OCI-LY3 (cell line): ENCODE results near the gene GPRC5D.

Source experiments
- H2AFZ ChIP-seq: fragments of 200-600, 300-600 bp; shearing (Covaris generic); 2 replicates; pipeline ENCODE4 v1.6.0; 2014; ENCODE audit warnings: antibody characterized with exemption, low read depth, low read length
- H3K27ac ChIP-seq: fragments of 200-600, 300-600 bp; sonication (generic); 2 replicates; pipeline ENCODE4 v1.5.1; 2014; ENCODE audit warnings: mild to moderate bottlenecking, low read length, moderate library complexity, mixed read lengths
- H3K27me3 ChIP-seq: fragments of 200-600, 300-600 bp; sonication (generic); 2 replicates; pipeline ENCODE4 v1.6.1; 2014; ENCODE audit warnings: low read depth, low read length, mixed read lengths
- H3K36me3 ChIP-seq: fragments of 200-600, 300-600 bp; sonication (generic); replicated peaks from 2 replicates; pipeline ENCODE3; 2014; ENCODE audit warnings: low read depth, low read length, mixed read lengths
- H3K4me1 ChIP-seq: fragments of 300-600, 200-600 bp; sonication (generic); 2 replicates; pipeline ENCODE4 v1.6.1; 2014; ENCODE audit warnings: low read length, mixed read lengths
- H3K4me2 ChIP-seq: fragments of 200-600, 300-600 bp; sonication (generic); 2 replicates; pipeline ENCODE4 v1.6.1; 2014; ENCODE audit warnings: low read length, mixed read lengths
- H3K4me3 ChIP-seq: fragments of 300-600, 200-600 bp; sonication (generic); 2 replicates; pipeline ENCODE4 v1.5.1; 2014; ENCODE audit warnings: antibody characterized with exemption, mild to moderate bottlenecking, low read length, moderate library complexity
- H3K79me2 ChIP-seq: fragments of 300-600, 200-600 bp; shearing (Covaris generic); 2 replicates; pipeline ENCODE4 v1.6.1; 2014; ENCODE audit warnings: mild to moderate bottlenecking, low read length, mixed read lengths
- H3K9ac ChIP-seq: fragments of 300-600, 200-600 bp; shearing (Covaris generic); 2 replicates; pipeline ENCODE4 v1.6.0; 2014; ENCODE audit warnings: mild to moderate bottlenecking, low read length, moderate library complexity
- H3K9me3 ChIP-seq: fragments of 200-600, 300-600 bp; shearing (Covaris generic); 2 replicates; pipeline ENCODE4 v1.6.1; 2014; ENCODE audit warnings: low read length, mixed read lengths; ENCODE audit not compliant: insufficient read depth
- H4K20me1 ChIP-seq: fragments of 200-600, 300-600 bp; sonication (generic); 2 replicates; pipeline ENCODE4 v1.6.1; 2016; ENCODE audit warnings: low read length, mixed read lengths; ENCODE audit not compliant: insufficient read depth
- EZH2phosphoT487 ChIP-seq: fragments of 200-600 bp; shearing (Covaris generic); IDR thresholded peaks from 2 replicates; pipeline ENCODE4 v1.6.1; 2018; ENCODE audit warnings: antibody characterized with exemption, mixed run types, low read depth
- TF ChIP-seq, protein P1 (sequence below): fragments of 200-600, 300-600 bp; sonication (generic); IDR thresholded peaks from 2 replicates; pipeline ENCODE4 v1.5.1; 2014; ENCODE audit warnings: antibody characterized with exemption, low read length, low read depth

Gene GPRC5D

GRCh38 chr12:12930633-12931219 lies 21.2 kb downstream of the GPRC5D start:
- no peaks in the 10 kb centered on the region for H3K36me3 ChIP-seq
- H3K4me3 ChIP-seq, result no peak overlapping the region
- H3K4me1 ChIP-seq, result no peaks in the 10 kb centered on the region
- peaks cover 32% of the 10 kb centered on the region for H3K27me3 ChIP-seq
- H3K79me2 ChIP-seq, result no peaks in the 10 kb centered on the region
- H3K4me2 ChIP-seq, result no peak overlapping the region
- no peaks in the 10 kb centered on the region for H4K20me1 ChIP-seq
- H3K9me3 ChIP-seq, result no peaks in the 10 kb centered on the region
- H3K9ac ChIP-seq, result no peak overlapping the region
- H3K27ac ChIP-seq, result no peak overlapping the region
- H2AFZ ChIP-seq, result no peak overlapping the region
- TF ChIP-seq, protein P1, sequence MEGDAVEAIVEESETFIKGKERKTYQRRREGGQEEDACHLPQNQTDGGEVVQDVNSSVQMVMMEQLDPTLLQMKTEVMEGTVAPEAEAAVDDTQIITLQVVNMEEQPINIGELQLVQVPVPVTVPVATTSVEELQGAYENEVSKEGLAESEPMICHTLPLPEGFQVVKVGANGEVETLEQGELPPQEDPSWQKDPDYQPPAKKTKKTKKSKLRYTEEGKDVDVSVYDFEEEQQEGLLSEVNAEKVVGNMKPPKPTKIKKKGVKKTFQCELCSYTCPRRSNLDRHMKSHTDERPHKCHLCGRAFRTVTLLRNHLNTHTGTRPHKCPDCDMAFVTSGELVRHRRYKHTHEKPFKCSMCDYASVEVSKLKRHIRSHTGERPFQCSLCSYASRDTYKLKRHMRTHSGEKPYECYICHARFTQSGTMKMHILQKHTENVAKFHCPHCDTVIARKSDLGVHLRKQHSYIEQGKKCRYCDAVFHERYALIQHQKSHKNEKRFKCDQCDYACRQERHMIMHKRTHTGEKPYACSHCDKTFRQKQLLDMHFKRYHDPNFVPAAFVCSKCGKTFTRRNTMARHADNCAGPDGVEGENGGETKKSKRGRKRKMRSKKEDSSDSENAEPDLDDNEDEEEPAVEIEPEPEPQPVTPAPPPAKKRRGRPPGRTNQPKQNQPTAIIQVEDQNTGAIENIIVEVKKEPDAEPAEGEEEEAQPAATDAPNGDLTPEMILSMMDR, result no peak
- no peak for TF ChIP-seq EZH2phosphoT487

GRCh38 chr12:12929696-12930095 lies 22.3 kb downstream of the GPRC5D start:
- Histone ChIP-seq H3K4me3 (no peak overlapping the region), H3K27me3 (peaks cover 34% of the 10 kb centered on the region), H4K20me1 (no peaks in the 10 kb centered on the region), H3K79me2 (no peaks in the 10 kb centered on the region), H3K27ac (no peak overlapping the region), H2AFZ (no peak overlapping the region), H3K9ac (no peak overlapping the region), H3K9me3 (no peaks in the 10 kb centered on the region), H3K36me3 (no peaks in the 10 kb centered on the region), H3K4me1 (no peaks in the 10 kb centered on the region), H3K4me2 (no peak overlapping the region)
- TF ChIP-seq EZH2phosphoT487, result no peak
- TF ChIP-seq, protein P1, result no peak

DNA sequence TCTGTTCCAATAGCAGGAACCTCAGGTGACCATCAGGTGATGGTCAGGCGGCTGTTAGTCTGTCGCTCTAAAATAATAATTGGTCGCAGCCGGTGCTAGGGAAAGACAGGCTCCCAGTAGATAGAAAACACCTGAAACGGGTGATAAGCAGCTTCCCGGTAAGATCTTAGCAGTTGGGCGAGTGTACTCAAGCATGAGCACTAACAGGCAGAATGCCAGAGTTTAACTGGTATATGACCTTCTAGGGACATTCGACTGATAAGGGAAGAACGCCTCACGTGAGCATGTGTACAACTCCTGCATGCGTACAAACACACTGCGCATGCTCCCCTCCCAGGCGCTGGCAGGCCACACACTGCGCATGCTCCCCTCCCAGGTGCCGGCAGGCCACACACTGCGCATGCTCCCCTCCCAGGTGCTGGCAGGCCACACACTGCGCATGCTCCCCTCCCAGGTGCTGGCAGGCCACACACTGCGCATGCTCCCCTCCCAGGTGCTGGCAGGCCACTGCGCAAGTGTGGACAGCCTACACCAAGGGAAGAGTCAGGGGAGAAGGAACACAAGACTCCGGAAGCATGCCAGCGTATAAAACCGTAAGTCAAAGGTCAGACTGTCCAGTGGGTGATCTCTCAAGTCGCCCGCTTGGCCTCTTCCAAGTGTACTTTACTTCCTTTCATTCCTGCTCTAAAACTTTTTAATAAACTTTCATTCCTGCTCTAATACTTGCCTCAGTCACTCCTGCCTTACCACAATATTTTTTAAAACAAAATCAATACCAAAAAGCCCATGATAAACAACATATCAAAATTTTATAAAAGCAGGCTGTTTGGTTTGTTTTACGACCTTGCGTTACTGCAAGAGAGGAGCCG lies 24.5 kb downstream of the GPRC5D start:
- Histone ChIP-seq H3K4me2 (no peak overlapping the region), H3K4me1 (no peaks in the 10 kb centered on the region), H4K20me1 (no peaks in the 10 kb centered on the region), H3K9me3 (no peaks in the 10 kb centered on the region), H3K27me3 (peaks cover 27% of the 10 kb centered on the region), H3K27ac (no peak overlapping the region), H3K79me2 (no peaks in the 10 kb centered on the region), H3K9ac (no peak overlapping the region), H3K4me3 (no peak overlapping the region), H2AFZ (no peak overlapping the region), H3K36me3 (no peaks in the 10 kb centered on the region)
- TF ChIP-seq EZH2phosphoT487, result no peak
- TF ChIP-seq, protein P1, result no peak

GRCh38 chr12:12926571-12927071 lies 25.3 kb downstream of the GPRC5D start:
- H3K79me2 ChIP-seq, result no peaks in the 10 kb centered on the region
- no peak overlapping the region for H3K4me3 ChIP-seq
- TF ChIP-seq EZH2phosphoT487, result no peak
- TF ChIP-seq, protein P1, result no peak
- H2AFZ ChIP-seq, result no peak overlapping the region
- H3K9me3 ChIP-seq, result no peaks in the 10 kb centered on the region
- no peaks in the 10 kb centered on the region for H3K4me1 ChIP-seq
- no peaks in the 10 kb centered on the region for H3K36me3 ChIP-seq
- no peak overlapping the region for H3K9ac ChIP-seq
- no peak overlapping the region for H3K27ac ChIP-seq
- peaks cover 27% of the 10 kb centered on the region for H3K27me3 ChIP-seq
- H3K4me2 ChIP-seq, result no peak overlapping the region
- H4K20me1 ChIP-seq, result no peaks in the 10 kb centered on the region
